ENCODE data around the gene SPPL3. TPM values are rescaled to one million over a fixed set of nuclear protein-coding genes. Genes with fewer than 3 reads are reported as not detected.

Gene SPPL3
- total RNA-seq, 1 donor from 2014 or later: 20.4 TPM

GRCh38 chr12:120801146-120801545 is 103.0 kb downstream of the SPPL3 start:
- Histone ChIP-seq H3K4me3 (no peak overlapping the region), H3K4me1 (no peaks in the 10 kb centered on the region), H3K27ac (no peak overlapping the region), H3K36me3 (no peaks in the 10 kb centered on the region), H3K27me3 (no peaks in the 10 kb centered on the region), H3K9me3 (peaks cover 2 to 3% of the 10 kb centered on the region in 2 donors)
- intact Hi-C loops (cut with DNase I): no loop called here
- DNase-seq (ENCODE audit: low spot score in 2 of 2): no peak
- TF ChIP-seq CTCF (IDR thresholded peaks at IDR 0.05): no peak

- no peak overlapping the region for H3K27ac ChIP-seq
- H3K36me3 ChIP-seq: no peaks in the 10 kb centered on the region
- H3K4me3 ChIP-seq: no peak overlapping the region
- TF ChIP-seq CTCF (IDR thresholded peaks at IDR 0.05): no peak
- DNase-seq (ENCODE audit: low spot score in 2 of 2): no peak
- peaks cover 7% of the 10 kb centered on the region in 2 donors for H3K9me3 ChIP-seq
- H3K4me1 ChIP-seq: no peaks in the 10 kb centered on the region
- intact Hi-C loops (cut with DNase I): no loop called here
- H3K27me3 ChIP-seq: no peaks in the 10 kb centered on the region
Observed at GRCh38 chr12:120800665-120801064, 103.5 kb downstream of the SPPL3 start.

GRCh38 chr12:120799243-120800045 is 104.7 kb downstream of the SPPL3 start:
- H3K27me3 ChIP-seq: no peaks in the 10 kb centered on the region
- no peak for DNase-seq (ENCODE audit: low spot score in 2 of 2)
- no peak overlapping the region for H3K4me3 ChIP-seq
- H3K27ac ChIP-seq: no peak overlapping the region
- peaks cover 7 to 8% of the 10 kb centered on the region in 2 donors for H3K9me3 ChIP-seq
- no peak for TF ChIP-seq CTCF (IDR thresholded peaks at IDR 0.05)
- H3K4me1 ChIP-seq: no peaks in the 10 kb centered on the region
- H3K36me3 ChIP-seq: no peaks in the 10 kb centered on the region
- intact Hi-C loops (cut with DNase I): no loop called here

- no peak for DNase-seq (ENCODE audit: low spot score in 2 of 2)
- Histone ChIP-seq H3K4me1 (no peaks in the 10 kb centered on the region), H3K9me3 (peaks cover 7 to 8% of the 10 kb centered on the region in 2 donors), H3K27ac (no peak overlapping the region), H3K27me3 (no peaks in the 10 kb centered on the region), H3K4me3 (no peak overlapping the region), H3K36me3 (no peaks in the 10 kb centered on the region)
- TF ChIP-seq CTCF (IDR thresholded peaks at IDR 0.05): no peak
- intact Hi-C loops (cut with DNase I): no loop called here
Observed at GRCh38 chr12:120798696-120799095, 105.5 kb downstream of the SPPL3 start.

- H3K9me3 ChIP-seq: peaks cover 7 to 8% of the 10 kb centered on the region in 2 donors
- no peaks in the 10 kb centered on the region for H3K27me3 ChIP-seq
- no peak overlapping the region for H3K4me3 ChIP-seq
- DNase-seq (ENCODE audit: low spot score in 2 of 2): no peak
- H3K27ac ChIP-seq: no peak overlapping the region
- no peak for TF ChIP-seq CTCF (IDR thresholded peaks at IDR 0.05)
- no peaks in the 10 kb centered on the region for H3K4me1 ChIP-seq
- H3K36me3 ChIP-seq: no peaks in the 10 kb centered on the region
- intact Hi-C loops (cut with DNase I): no loop called here
Observed at GRCh38 chr12:120797677-120798642, 106.2 kb downstream of the SPPL3 start.

All from ascending aorta (tissue), 2 donors.